ENCODE measurements around the gene TMEM243. TPM values are rescaled to one million over a fixed set of nuclear protein-coding genes. Genes with fewer than 3 reads are reported as not detected.

Gene TMEM243
- total and polyA plus RNA-seq, 2 donors (not counting 1 experiment from before 2014, with no cell fraction given): 25.6 to 42.8 TPM

- Histone ChIP-seq H3K79me2 (ENCODE audit: control insufficient read depth, insufficient read depth, low read length) (no peaks in the 10 kb centered on the region), H3K9me3 (ENCODE audit: control insufficient read depth, insufficient read depth, low read depth, low read length) (no peaks in the 10 kb centered on the region), H3K4me3 (replicated peaks in 1 of 4; ENCODE audit: control extremely low read depth in 1 of 4, insufficient read depth in 1 of 4, low read depth in 3 of 4, low read length in 4 of 4) (no peak overlapping the region), H3K4me1 (ENCODE audit: control insufficient read depth, extremely low read depth, insufficient read depth, low read length) (no peaks in the 10 kb centered on the region), H3K36me3 (ENCODE audit: control insufficient read depth, insufficient read depth, low read length) (no peaks in the 10 kb centered on the region), H3K9ac (ENCODE audit: insufficient read depth, low read length) (no peak overlapping the region), H3K4me2 (ENCODE audit: extremely low read depth, insufficient read depth, low read length) (no peak overlapping the region), H2AFZ (ENCODE audit: low read length) (no peak overlapping the region), H3K27me3 (ENCODE audit: control insufficient read depth, insufficient read depth, low read length) (peaks cover 6% of the 10 kb centered on the region), H4K20me1 (ENCODE audit: control insufficient read depth, extremely low read depth, insufficient read depth, low read length) (no peaks in the 10 kb centered on the region), H3K27ac (ENCODE audit: insufficient read depth, low read length) (no peak overlapping the region)
- TF ChIP-seq CTCF (conservative IDR thresholded peaks at IDR 0.05 in 1 of 2, IDR thresholded peaks at IDR 0.05 in 1 of 2; ENCODE audit: low read depth in 1 of 2, low read length in 2 of 2) (no peak), EZH2 (IDR thresholded peaks at IDR 0.05; ENCODE audit: low read length, missing control alignments) (no peak)
- DNase-seq (ENCODE audit: low read depth in 2 of 2): peak; percentile 21 to 63
Observed at GRCh38 chr7:87225696-87226095, 6.2 kb upstream of the TMEM243 start.

GRCh38 chr7:87223666-87224065, 4.1 kb upstream of the TMEM243 start:
- Histone ChIP-seq H3K9ac (ENCODE audit: insufficient read depth, low read length) (no peak overlapping the region), H2AFZ (ENCODE audit: low read length) (no peak overlapping the region), H4K20me1 (ENCODE audit: control insufficient read depth, extremely low read depth, insufficient read depth, low read length) (no peaks in the 10 kb centered on the region), H3K4me1 (ENCODE audit: control insufficient read depth, extremely low read depth, insufficient read depth, low read length) (no peaks in the 10 kb centered on the region), H3K79me2 (ENCODE audit: control insufficient read depth, insufficient read depth, low read length) (no peaks in the 10 kb centered on the region), H3K27me3 (ENCODE audit: control insufficient read depth, insufficient read depth, low read length) (peaks cover 3% of the 10 kb centered on the region), H3K4me2 (ENCODE audit: extremely low read depth, insufficient read depth, low read length) (no peak overlapping the region), H3K27ac (ENCODE audit: insufficient read depth, low read length) (no peak overlapping the region), H3K9me3 (ENCODE audit: control insufficient read depth, insufficient read depth, low read depth, low read length) (no peaks in the 10 kb centered on the region), H3K36me3 (ENCODE audit: control insufficient read depth, insufficient read depth, low read length) (no peaks in the 10 kb centered on the region), H3K4me3 (replicated peaks in 1 of 4; ENCODE audit: control extremely low read depth in 1 of 4, insufficient read depth in 1 of 4, low read depth in 3 of 4, low read length in 4 of 4) (no peak overlapping the region)
- no peak for DNase-seq (ENCODE audit: low read depth in 2 of 2)
- TF ChIP-seq EZH2 (IDR thresholded peaks at IDR 0.05; ENCODE audit: low read length, missing control alignments): no peak
- no peak for TF ChIP-seq CTCF (conservative IDR thresholded peaks at IDR 0.05 in 1 of 2, IDR thresholded peaks at IDR 0.05 in 1 of 2; ENCODE audit: low read depth in 1 of 2, low read length in 2 of 2)

GRCh38 chr7:87220734-87221215, 1.2 kb upstream of the TMEM243 start:
- Histone ChIP-seq H3K9ac (ENCODE audit: insufficient read depth, low read length) (no peak overlapping the region), H3K4me2 (ENCODE audit: extremely low read depth, insufficient read depth, low read length) (peak overlapping the region; percentile 87), H2AFZ (ENCODE audit: low read length) (peak overlapping the region; percentile 80), H3K79me2 (ENCODE audit: control insufficient read depth, insufficient read depth, low read length) (peaks cover 2% of the 10 kb centered on the region), H3K27ac (ENCODE audit: insufficient read depth, low read length) (no peak overlapping the region), H3K4me1 (ENCODE audit: control insufficient read depth, extremely low read depth, insufficient read depth, low read length) (no peaks in the 10 kb centered on the region), H3K27me3 (ENCODE audit: control insufficient read depth, insufficient read depth, low read length) (peaks cover 3% of the 10 kb centered on the region), H3K9me3 (ENCODE audit: control insufficient read depth, insufficient read depth, low read depth, low read length) (no peaks in the 10 kb centered on the region), H3K36me3 (ENCODE audit: control insufficient read depth, insufficient read depth, low read length) (no peaks in the 10 kb centered on the region), H3K4me3 (replicated peaks in 1 of 4; ENCODE audit: control extremely low read depth in 1 of 4, insufficient read depth in 1 of 4, low read depth in 3 of 4, low read length in 4 of 4) (peak overlapping the region; percentile 85 to 91 (median 90)), H4K20me1 (ENCODE audit: control insufficient read depth, extremely low read depth, insufficient read depth, low read length) (no peaks in the 10 kb centered on the region)
- DNase-seq (ENCODE audit: low read depth in 2 of 2): peak; percentile 12 to 17
- TF ChIP-seq CTCF (conservative IDR thresholded peaks at IDR 0.05 in 1 of 2, IDR thresholded peaks at IDR 0.05 in 1 of 2; ENCODE audit: low read depth in 1 of 2, low read length in 2 of 2) (no peak), EZH2 (IDR thresholded peaks at IDR 0.05; ENCODE audit: low read length, missing control alignments) (no peak)
